HG02623 (cell line): ENCODE measurements around the gene LAMB4.

Experiments
- ATAC-seq: cut with Tn5 transposase; IDR thresholded peaks from one replicate; pipeline ENCODE4 v1.9.1; 2021; ENCODE audit warnings: moderate library complexity; ENCODE audit not compliant: unreplicated experiment

Gene LAMB4

GRCh38 chr7:108112683-108113082 is 17.5 kb downstream of the LAMB4 start:
- ATAC-seq: no peak

GRCh38 chr7:108109221-108109908 is 20.8 kb downstream of the LAMB4 start:
- ATAC-seq: peak; percentile 44

GRCh38 chr7:108108131-108108530 is 22.0 kb downstream of the LAMB4 start:
- no peak for ATAC-seq

GRCh38 chr7:108104324-108104723 is 25.8 kb downstream of the LAMB4 start:
- no peak for ATAC-seq

GRCh38 chr7:108103558-108104298 is 26.4 kb downstream of the LAMB4 start:
- no peak for ATAC-seq

GRCh38 chr7:108102671-108103312 is 27.4 kb downstream of the LAMB4 start:
- no peak for ATAC-seq

GRCh38 chr7:108101759-108102158 is 28.4 kb downstream of the LAMB4 start:
- ATAC-seq: no peak

GRCh38 chr7:108099713-108100112 is 30.4 kb downstream of the LAMB4 start:
- no peak for ATAC-seq

- ATAC-seq: no peak
Measured at GRCh38 chr7:108097703-108098102, 32.5 kb downstream of the LAMB4 start.

- no peak for ATAC-seq
Measured at GRCh38 chr7:108096996-108097395, 33.2 kb downstream of the LAMB4 start.

- ATAC-seq: no peak
Measured at GRCh38 chr7:108094933-108095710, 35.0 kb downstream of the LAMB4 start.

GRCh38 chr7:108094346-108094745 is 35.8 kb downstream of the LAMB4 start:
- ATAC-seq: no peak

GRCh38 chr7:108093851-108094331 is 36.3 kb downstream of the LAMB4 start:
- no peak for ATAC-seq

- ATAC-seq: no peak
Measured at GRCh38 chr7:108093341-108093740, 36.8 kb downstream of the LAMB4 start.

GRCh38 chr7:108091461-108091831 is 38.7 kb downstream of the LAMB4 start:
- ATAC-seq: no peak

- no peak for ATAC-seq
Measured at GRCh38 chr7:108090791-108091460, 39.2 kb downstream of the LAMB4 start.

GRCh38 chr7:108089381-108089780 is 40.8 kb downstream of the LAMB4 start:
- ATAC-seq: no peak

GRCh38 chr7:108088729-108089128 is 41.4 kb downstream of the LAMB4 start:
- no peak for ATAC-seq

GRCh38 chr7:108087778-108088177 is 42.4 kb downstream of the LAMB4 start:
- no peak for ATAC-seq

- ATAC-seq: no peak
Measured at GRCh38 chr7:108086962-108087361, 43.2 kb downstream of the LAMB4 start.

GRCh38 chr7:108086546-108086945 is 43.6 kb downstream of the LAMB4 start:
- no peak for ATAC-seq
